HEK293 (cell line): ENCODE measurements around the gene ATXN7L3B.

Source experiments
- CTCF ChIA-PET: fragments of 350-600 bp; formaldehyde crosslinking; extraction: SDS; loops from one replicate; lab custom pipeline; 2021; ENCODE audit warnings: antibody characterized with exemption; lab: Yijun Ruan, JAX
- POLR2A ChIA-PET: fragments of 300-600 bp; formaldehyde crosslinking; extraction: SDS; loops from one replicate; lab custom pipeline; 2020; ENCODE audit warnings: antibody characterized with exemption, inconsistent platforms; lab: Yijun Ruan, JAX
- H3K27ac ChIP-seq: fragments of 200-500 bp; sonication (Bioruptor generic); 2 replicates; pipeline ENCODE4 v1.5.1; 2014; ENCODE audit warnings: low read depth, low read length, control low read depth, inconsistent platforms; ENCODE audit errors: extremely low read depth
- H3K36me3 ChIP-seq, 2 experiments: fragments of 200-500 bp in 1 of 2; sonication (Bioruptor generic) in 1 of 2; 1 replicate in 1 of 2; 2 replicates in 1 of 2; pipeline ENCODE4 v1.5.1; 2014 to 2017; ENCODE audit warnings: inconsistent platforms in 2 of 2, low read length in 2 of 2; ENCODE audit not compliant: control insufficient read depth in 2 of 2, insufficient read depth in 1 of 2
- H3K4me1 ChIP-seq: fragments of 200-500 bp; sonication (Bioruptor generic); 2 replicates; pipeline ENCODE4 v1.5.1; 2014; ENCODE audit warnings: mild to moderate bottlenecking, low read length, inconsistent platforms; ENCODE audit not compliant: control insufficient read depth, insufficient read depth
- H3K4me3 ChIP-seq: 2 replicates; pipeline ENCODE4 v1.5.1; 2011; ENCODE audit warnings: low read depth, mild to moderate bottlenecking, control low read depth, low read length, moderate library complexity
- H3K9me3 ChIP-seq: fragments of 200-500 bp; sonication (Bioruptor generic); 2 replicates; pipeline ENCODE4 v1.5.1; 2014; ENCODE audit warnings: low read depth, low read length, inconsistent platforms; ENCODE audit not compliant: control insufficient read depth, insufficient read depth
- GLI4 ChIP-seq: fragments of 450-650 bp; formaldehyde crosslinking; IDR thresholded peaks from 2 replicates; pipeline ENCODE4 v1.5.1; 2016; ENCODE audit warnings: missing biosample characterization, missing genetic modification characterization
- IKZF3 ChIP-seq: fragments of 450-650 bp; IDR thresholded peaks from 2 replicates; pipeline ENCODE4 v1.5.0; 2018; ENCODE audit warnings: missing biosample characterization, mild to moderate bottlenecking, missing genetic modification characterization, moderate library complexity
- SP7 ChIP-seq: fragments of 450-650 bp; formaldehyde crosslinking; IDR thresholded peaks from 2 replicates; pipeline ENCODE4 v1.5.1; 2016; ENCODE audit warnings: missing biosample characterization, missing genetic modification characterization
- ZBTB7A ChIP-seq: fragments of 450-650 bp; formaldehyde crosslinking; IDR thresholded peaks from 2 replicates; pipeline ENCODE4 v1.5.1; 2016; ENCODE audit warnings: low read depth, missing biosample characterization, missing genetic modification characterization
- ZIC2 ChIP-seq: fragments of 450-650 bp; formaldehyde crosslinking; IDR thresholded peaks from 2 replicates; pipeline ENCODE4 v1.5.1; 2016; ENCODE audit warnings: missing biosample characterization, missing genetic modification characterization
- ZNF114 ChIP-seq: fragments of 450-650 bp; formaldehyde crosslinking; IDR thresholded peaks from 2 replicates; pipeline ENCODE4 v1.5.0; 2017; ENCODE audit warnings: missing biosample characterization, missing genetic modification characterization
- ZNF132 ChIP-seq: fragments of 450-650 bp; formaldehyde crosslinking; IDR thresholded peaks from 2 replicates; pipeline ENCODE4 v1.5.1; 2017; ENCODE audit warnings: missing biosample characterization, missing genetic modification characterization, borderline replicate concordance
- ZNF19 ChIP-seq: fragments of 450-650 bp; formaldehyde crosslinking; IDR thresholded peaks from 2 replicates; pipeline ENCODE4; 2016; ENCODE audit warnings: missing biosample characterization, missing genetic modification characterization, low read depth
- ZNF211 ChIP-seq: fragments of 450-650 bp; formaldehyde crosslinking; IDR thresholded peaks from 2 replicates; pipeline ENCODE4 v1.5.1; 2016; ENCODE audit warnings: low read depth, missing biosample characterization, missing genetic modification characterization
- ZNF223 ChIP-seq: fragments of 450-650 bp; formaldehyde crosslinking; IDR thresholded peaks from 2 replicates; pipeline ENCODE4 v1.5.1; 2016; ENCODE audit warnings: missing biosample characterization, missing genetic modification characterization
- ZNF239 ChIP-seq: fragments of 450-650 bp; formaldehyde crosslinking; IDR thresholded peaks from 2 replicates; pipeline ENCODE4 v1.5.1; 2016; ENCODE audit warnings: missing biosample characterization, missing genetic modification characterization
- ZNF341 ChIP-seq: fragments of 450-650 bp; formaldehyde crosslinking; IDR thresholded peaks from 2 replicates; pipeline ENCODE4; 2016; ENCODE audit warnings: low read depth, missing biosample characterization, missing genetic modification characterization
- ZNF354C ChIP-seq: fragments of 450-650 bp; formaldehyde crosslinking; IDR thresholded peaks from 2 replicates; pipeline ENCODE4 v1.5.1; 2016; ENCODE audit warnings: missing biosample characterization, missing genetic modification characterization, low read depth, borderline replicate concordance
- ZNF624 ChIP-seq: fragments of 450-650 bp; formaldehyde crosslinking; IDR thresholded peaks from 2 replicates; pipeline ENCODE4 v1.5.1; 2017; ENCODE audit warnings: missing biosample characterization, missing genetic modification characterization
- ZNF785 ChIP-seq: fragments of 450-650 bp; formaldehyde crosslinking; IDR thresholded peaks from 2 replicates; pipeline ENCODE4 v1.5.1; 2016; ENCODE audit warnings: missing biosample characterization, missing genetic modification characterization
- ZSCAN16 ChIP-seq: fragments of 450-650 bp; formaldehyde crosslinking; IDR thresholded peaks from 2 replicates; pipeline ENCODE4 v1.5.1; 2016; ENCODE audit warnings: missing biosample characterization, missing genetic modification characterization
- TF ChIP-seq, protein P1 (sequence below): fragments of 450-650 bp; formaldehyde crosslinking; IDR thresholded peaks from 2 replicates; pipeline ENCODE4 v1.5.1; 2016; ENCODE audit warnings: missing biosample characterization, missing genetic modification characterization
- TF ChIP-seq, protein P2 (sequence below): fragments of 450-650 bp; formaldehyde crosslinking; conservative IDR thresholded peaks from 2 replicates; pipeline ENCODE4 v1.5.1; 2016; ENCODE audit warnings: low read depth, missing biosample characterization, missing genetic modification characterization

The ATXN7L3B gene

GRCh38 chr12:74586251-74586650 lies 48.6 kb downstream of the ATXN7L3B start:
- TF ChIP-seq ZNF354C (tag by site-specific recombination) (no peak), ZNF785 (tag by site-specific recombination) (no peak), ZNF223 (tag by site-specific recombination) (no peak), ZNF341 (no peak), ZNF211 (tag by site-specific recombination) (no peak), ZBTB7A (tag by site-specific recombination) (no peak), GLI4 (tag by site-specific recombination) (no peak), ZIC2 (tag by site-specific recombination) (no peak), ZNF132 (tag by site-specific recombination) (no peak), ZNF239 (no peak), ZNF624 (tag by site-specific recombination) (no peak), ZNF114 (tag by site-specific recombination) (no peak), ZNF19 (tag by site-specific recombination) (no peak), ZSCAN16 (tag by site-specific recombination) (no peak), IKZF3 (tag by site-specific recombination) (no peak), SP7 (tag by site-specific recombination) (no peak)
- TF ChIP-seq, protein P1, sequence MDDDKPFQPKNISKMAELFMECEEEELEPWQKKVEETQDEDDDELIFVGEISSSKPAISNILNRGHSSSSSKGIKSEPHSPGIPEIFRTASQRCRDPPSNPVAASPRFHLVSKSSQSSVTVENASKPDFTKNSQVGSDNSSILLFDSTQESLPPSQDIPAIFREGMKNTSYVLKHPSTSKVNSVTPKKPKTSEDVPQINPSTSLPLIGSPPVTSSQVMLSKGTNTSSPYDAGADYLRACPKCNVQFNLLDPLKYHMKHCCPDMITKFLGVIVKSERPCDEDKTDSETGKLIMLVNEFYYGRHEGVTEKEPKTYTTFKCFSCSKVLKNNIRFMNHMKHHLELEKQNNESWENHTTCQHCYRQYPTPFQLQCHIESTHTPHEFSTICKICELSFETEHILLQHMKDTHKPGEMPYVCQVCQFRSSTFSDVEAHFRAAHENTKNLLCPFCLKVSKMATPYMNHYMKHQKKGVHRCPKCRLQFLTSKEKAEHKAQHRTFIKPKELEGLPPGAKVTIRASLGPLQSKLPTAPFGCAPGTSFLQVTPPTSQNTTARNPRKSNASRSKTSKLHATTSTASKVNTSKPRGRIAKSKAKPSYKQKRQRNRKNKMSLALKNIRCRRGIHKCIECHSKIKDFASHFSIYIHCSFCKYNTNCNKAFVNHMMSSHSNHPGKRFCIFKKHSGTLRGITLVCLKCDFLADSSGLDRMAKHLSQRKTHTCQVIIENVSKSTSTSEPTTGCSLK, result no peak
- TF ChIP-seq, protein P2, sequence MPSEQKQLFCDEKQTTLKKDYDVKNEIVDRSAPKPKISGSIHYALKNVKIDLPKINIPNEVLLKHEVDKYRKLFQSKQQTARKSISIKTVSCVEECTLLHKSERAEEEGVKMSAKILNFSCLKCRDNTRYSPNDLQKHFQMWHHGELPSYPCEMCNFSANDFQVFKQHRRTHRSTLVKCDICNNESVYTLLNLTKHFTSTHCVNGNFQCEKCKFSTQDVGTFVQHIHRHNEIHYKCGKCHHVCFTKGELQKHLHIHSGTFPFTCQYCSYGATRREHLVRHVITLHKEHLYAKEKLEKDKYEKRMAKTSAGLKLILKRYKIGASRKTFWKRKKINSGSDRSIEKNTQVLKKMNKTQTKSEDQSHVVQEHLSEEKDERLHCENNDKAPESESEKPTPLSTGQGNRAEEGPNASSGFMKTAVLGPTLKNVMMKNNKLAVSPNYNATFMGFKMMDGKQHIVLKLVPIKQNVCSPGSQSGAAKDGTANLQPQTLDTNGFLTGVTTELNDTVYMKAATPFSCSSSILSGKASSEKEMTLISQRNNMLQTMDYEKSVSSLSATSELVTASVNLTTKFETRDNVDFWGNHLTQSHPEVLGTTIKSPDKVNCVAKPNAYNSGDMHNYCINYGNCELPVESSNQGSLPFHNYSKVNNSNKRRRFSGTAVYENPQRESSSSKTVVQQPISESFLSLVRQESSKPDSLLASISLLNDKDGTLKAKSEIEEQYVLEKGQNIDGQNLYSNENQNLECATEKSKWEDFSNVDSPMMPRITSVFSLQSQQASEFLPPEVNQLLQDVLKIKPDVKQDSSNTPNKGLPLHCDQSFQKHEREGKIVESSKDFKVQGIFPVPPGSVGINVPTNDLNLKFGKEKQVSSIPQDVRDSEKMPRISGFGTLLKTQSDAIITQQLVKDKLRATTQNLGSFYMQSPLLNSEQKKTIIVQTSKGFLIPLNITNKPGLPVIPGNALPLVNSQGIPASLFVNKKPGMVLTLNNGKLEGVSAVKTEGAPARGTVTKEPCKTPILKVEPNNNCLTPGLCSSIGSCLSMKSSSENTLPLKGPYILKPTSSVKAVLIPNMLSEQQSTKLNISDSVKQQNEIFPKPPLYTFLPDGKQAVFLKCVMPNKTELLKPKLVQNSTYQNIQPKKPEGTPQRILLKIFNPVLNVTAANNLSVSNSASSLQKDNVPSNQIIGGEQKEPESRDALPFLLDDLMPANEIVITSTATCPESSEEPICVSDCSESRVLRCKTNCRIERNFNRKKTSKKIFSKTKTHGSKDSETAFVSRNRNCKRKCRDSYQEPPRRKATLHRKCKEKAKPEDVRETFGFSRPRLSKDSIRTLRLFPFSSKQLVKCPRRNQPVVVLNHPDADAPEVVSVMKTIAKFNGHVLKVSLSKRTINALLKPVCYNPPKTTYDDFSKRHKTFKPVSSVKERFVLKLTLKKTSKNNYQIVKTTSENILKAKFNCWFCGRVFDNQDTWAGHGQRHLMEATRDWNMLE (tag by site-specific recombination), result no peak
- TF ChIP-seq, all 188 proteins: peak for 0
- Histone ChIP-seq H3K27ac (no peak overlapping the region), H3K9me3 (no peaks in the 10 kb centered on the region), H3K36me3 (no peaks in the 10 kb centered on the region), H3K4me1 (no peaks in the 10 kb centered on the region), H3K4me3 (no peak overlapping the region)
- ChIA-PET POLR2A (interaction anchor here (0.6 kb wide), 1 partner anchor 964 kb away, joined by 4 read pairs; no protein-coding TSS in a partner anchor), CTCF (no interaction called here)
